ENCODE data around the gene LIPE.

GRCh38 chr19:42389899-42390298 lies 37.3 kb downstream of the LIPE start, which contains the start of gene CNFN:
- no peak for TF ChIP-seq EZH2 (IDR thresholded peaks at IDR 0.05; ENCODE audit: low read length, unreplicated experiment)
- no peak for TF ChIP-seq CTCF (conservative IDR thresholded peaks at IDR 0.05; ENCODE audit: low read depth, low read length)

Data from PC-3 (cell line).